Measurements from ENCODE around the gene MAP3K4. TPM values are rescaled to one million over a fixed set of nuclear protein-coding genes. Genes with fewer than 3 reads are reported as not detected.
A peak's percentile ranks its signal among the peaks of the same experiment; 100 is the strongest.

The MAP3K4 gene
- total RNA-seq, 1 donor from 2014 or later: 25.5 TPM

DNA sequence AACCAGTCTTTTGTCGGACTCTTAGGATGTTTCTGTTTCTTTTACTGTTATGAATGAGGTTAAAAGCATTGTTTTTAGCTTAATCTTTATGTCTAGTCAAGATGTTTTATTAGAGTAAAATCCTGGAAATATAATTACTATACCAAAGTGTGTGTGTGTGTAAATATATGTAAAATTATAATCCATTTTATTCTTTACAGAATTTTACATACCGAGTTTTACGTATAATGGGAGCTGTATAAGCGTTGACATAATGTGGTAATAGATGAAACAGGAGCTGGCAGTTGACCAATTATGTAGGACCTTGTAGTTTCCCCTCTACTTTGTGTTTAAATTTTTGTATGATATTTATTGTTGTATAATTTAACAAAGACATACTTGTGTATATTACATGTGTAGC is 16.7 kb downstream of the MAP3K4 start:
- TF ChIP-seq, protein P1, sequence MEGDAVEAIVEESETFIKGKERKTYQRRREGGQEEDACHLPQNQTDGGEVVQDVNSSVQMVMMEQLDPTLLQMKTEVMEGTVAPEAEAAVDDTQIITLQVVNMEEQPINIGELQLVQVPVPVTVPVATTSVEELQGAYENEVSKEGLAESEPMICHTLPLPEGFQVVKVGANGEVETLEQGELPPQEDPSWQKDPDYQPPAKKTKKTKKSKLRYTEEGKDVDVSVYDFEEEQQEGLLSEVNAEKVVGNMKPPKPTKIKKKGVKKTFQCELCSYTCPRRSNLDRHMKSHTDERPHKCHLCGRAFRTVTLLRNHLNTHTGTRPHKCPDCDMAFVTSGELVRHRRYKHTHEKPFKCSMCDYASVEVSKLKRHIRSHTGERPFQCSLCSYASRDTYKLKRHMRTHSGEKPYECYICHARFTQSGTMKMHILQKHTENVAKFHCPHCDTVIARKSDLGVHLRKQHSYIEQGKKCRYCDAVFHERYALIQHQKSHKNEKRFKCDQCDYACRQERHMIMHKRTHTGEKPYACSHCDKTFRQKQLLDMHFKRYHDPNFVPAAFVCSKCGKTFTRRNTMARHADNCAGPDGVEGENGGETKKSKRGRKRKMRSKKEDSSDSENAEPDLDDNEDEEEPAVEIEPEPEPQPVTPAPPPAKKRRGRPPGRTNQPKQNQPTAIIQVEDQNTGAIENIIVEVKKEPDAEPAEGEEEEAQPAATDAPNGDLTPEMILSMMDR (IDR thresholded peaks at IDR 0.05): no peak
- Mint-ChIP-seq H3K36me3 (ENCODE audit: low read depth) (no peaks in the 10 kb centered on the region), H3K27ac (ENCODE audit: unreplicated experiment) (no peak overlapping the region), H3K27me3 (ENCODE audit: low read depth) (no peaks in the 10 kb centered on the region), H3K4me3 (ENCODE audit: unreplicated experiment) (no peak overlapping the region), H3K9me3 (ENCODE audit: low read depth) (no peaks in the 10 kb centered on the region), H3K4me1 (ENCODE audit: low read depth) (peaks cover 49% of the 10 kb centered on the region)
- no peak for DNase-seq (ENCODE audit: low spot score)

DNA sequence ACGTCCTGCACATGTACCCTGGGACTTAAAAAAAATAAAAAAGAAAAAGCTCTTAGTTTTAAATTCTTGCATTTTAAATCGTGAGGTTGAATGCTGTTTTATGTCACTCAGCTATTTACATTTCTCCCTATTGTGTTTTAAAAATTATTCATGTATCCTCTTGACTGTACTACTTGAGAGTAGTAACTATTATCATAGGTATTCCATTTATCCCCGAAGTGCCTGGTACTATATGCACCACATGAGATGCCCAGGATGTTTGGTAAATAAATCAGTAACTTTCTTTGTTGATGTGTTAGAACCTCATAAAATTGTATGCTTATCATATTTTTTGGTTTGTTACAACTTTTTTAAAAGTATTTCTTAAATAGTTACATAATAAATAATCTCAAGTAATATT is 18.4 kb downstream of the MAP3K4 start:
- Mint-ChIP-seq H3K4me3 (ENCODE audit: unreplicated experiment) (no peak overlapping the region), H3K36me3 (ENCODE audit: low read depth) (no peaks in the 10 kb centered on the region), H3K27ac (ENCODE audit: unreplicated experiment) (no peak overlapping the region), H3K9me3 (ENCODE audit: low read depth) (no peaks in the 10 kb centered on the region), H3K27me3 (ENCODE audit: low read depth) (no peaks in the 10 kb centered on the region), H3K4me1 (ENCODE audit: low read depth) (peaks cover 42% of the 10 kb centered on the region)
- TF ChIP-seq, protein P1 (IDR thresholded peaks at IDR 0.05): no peak
- no peak for DNase-seq (ENCODE audit: low spot score)

DNA sequence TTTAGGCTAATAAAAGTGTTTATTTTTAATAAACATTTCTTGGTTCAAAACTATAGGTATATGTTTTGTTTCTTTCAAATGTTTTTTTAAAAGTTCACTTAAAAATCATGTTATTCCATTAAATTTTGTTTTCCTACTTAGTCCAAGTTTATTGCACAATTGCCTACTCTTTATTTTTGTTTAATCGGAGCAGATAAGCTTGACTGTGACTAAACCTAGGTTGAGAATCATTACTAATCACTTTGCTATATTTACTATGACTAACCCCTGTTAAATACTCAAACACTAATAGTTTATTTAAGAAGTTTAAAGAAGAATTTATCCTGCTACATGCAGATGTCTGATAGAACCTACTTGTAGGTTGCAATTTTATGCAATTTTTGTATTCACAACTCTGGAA is 18.8 kb downstream of the MAP3K4 start:
- TF ChIP-seq, protein P1 (IDR thresholded peaks at IDR 0.05): no peak
- no peak overlapping the region for H3K27ac Mint-ChIP-seq (ENCODE audit: unreplicated experiment)
- no peak for DNase-seq (ENCODE audit: low spot score)
- no peaks in the 10 kb centered on the region for H3K27me3 Mint-ChIP-seq (ENCODE audit: low read depth)
- H3K4me1 Mint-ChIP-seq (ENCODE audit: low read depth): peaks cover 39% of the 10 kb centered on the region
- H3K4me3 Mint-ChIP-seq (ENCODE audit: unreplicated experiment): no peak overlapping the region
- no peaks in the 10 kb centered on the region for H3K9me3 Mint-ChIP-seq (ENCODE audit: low read depth)
- H3K36me3 Mint-ChIP-seq (ENCODE audit: low read depth): no peaks in the 10 kb centered on the region

DNA sequence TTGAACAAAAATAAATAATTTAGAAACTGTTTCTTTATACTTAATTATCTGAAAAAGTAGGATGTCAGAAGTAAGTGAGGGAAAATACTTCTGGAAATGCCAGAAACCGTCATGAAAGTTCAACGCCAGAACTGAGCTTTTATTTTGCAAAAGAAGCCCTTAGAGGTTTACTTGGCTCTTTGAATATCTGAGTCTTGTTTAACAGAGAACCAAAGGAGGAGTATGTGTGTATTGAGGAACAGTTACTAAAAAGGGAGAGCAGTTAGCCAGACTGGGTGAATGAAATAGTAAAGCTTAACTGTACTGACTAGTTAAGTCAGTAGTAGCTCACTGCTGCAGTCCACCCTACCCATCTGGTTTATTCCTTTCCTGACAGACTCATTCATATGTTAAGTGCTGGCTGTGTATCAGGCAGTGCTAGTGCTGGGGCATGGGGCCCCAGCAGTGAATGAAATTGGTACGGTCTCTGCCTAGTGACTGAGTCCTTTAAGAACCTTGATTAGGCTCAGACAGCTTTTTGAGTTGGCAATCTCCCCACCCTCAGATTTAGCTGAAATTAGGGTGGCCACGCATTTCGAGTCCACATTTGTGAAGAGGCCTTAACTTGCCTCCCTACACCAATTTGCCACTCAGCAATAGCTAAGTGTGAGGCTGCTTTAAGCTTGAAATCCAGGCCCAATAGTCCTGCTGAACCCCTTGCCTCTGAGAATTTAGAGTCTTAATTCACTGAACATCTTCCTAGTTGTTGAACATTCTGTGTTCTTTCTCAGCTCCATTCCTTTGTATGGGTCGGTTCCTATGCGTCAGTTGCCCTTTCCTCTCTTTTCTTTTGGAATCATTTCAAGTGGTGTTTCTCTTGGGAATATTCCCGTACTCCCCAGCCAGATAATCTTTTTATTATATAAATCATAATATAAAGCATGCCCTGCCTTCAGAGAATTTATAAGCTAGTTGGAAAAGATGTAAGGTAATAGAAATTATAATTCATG is 20.2 kb downstream of the MAP3K4 start:
- H3K4me3 Mint-ChIP-seq (ENCODE audit: unreplicated experiment): no peak overlapping the region
- peak overlapping the region; percentile 47 for H3K27ac Mint-ChIP-seq (ENCODE audit: unreplicated experiment)

DNA sequence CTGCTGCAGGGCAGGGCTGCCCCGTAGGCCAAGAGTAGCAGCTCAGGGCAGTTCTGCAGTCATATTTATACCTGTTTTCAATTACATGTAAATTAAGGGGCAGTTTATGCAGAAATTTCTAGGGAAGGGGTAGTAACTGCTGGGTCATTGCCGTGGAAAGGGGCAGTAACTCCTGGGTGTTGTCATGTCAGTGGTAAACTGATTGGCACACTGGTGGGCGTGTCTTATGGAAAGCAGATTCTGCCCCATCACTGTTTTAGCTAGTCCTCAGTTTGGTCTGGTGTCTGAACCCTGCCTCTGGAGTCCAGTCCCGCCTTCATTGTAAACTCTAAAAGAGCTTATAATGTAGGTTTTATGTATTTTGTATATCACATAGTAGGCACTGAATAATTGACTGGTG is 22.1 kb downstream of the MAP3K4 start:
- no peaks in the 10 kb centered on the region for H3K27me3 Mint-ChIP-seq (ENCODE audit: low read depth)

More for the DNA sequence above, 20.2 kb downstream of the MAP3K4 start:
- no peaks in the 10 kb centered on the region for H3K9me3 Mint-ChIP-seq (ENCODE audit: low read depth)
- no peak for DNase-seq (ENCODE audit: low spot score)
- H3K27me3 Mint-ChIP-seq (ENCODE audit: low read depth): no peaks in the 10 kb centered on the region
- no peaks in the 10 kb centered on the region for H3K36me3 Mint-ChIP-seq (ENCODE audit: low read depth)
- TF ChIP-seq, protein P1 (IDR thresholded peaks at IDR 0.05): no peak
- H3K4me1 Mint-ChIP-seq (ENCODE audit: low read depth): peaks cover 38% of the 10 kb centered on the region

More for the DNA sequence above, 22.1 kb downstream of the MAP3K4 start:
- H3K9me3 Mint-ChIP-seq (ENCODE audit: low read depth): no peaks in the 10 kb centered on the region
- TF ChIP-seq, protein P1 (IDR thresholded peaks at IDR 0.05): no peak
- peak overlapping the region; percentile 64 for H3K27ac Mint-ChIP-seq (ENCODE audit: unreplicated experiment)
- no peaks in the 10 kb centered on the region for H3K36me3 Mint-ChIP-seq (ENCODE audit: low read depth)
- H3K4me3 Mint-ChIP-seq (ENCODE audit: unreplicated experiment): no peak overlapping the region
- no peak for DNase-seq (ENCODE audit: low spot score)
- H3K4me1 Mint-ChIP-seq (ENCODE audit: low read depth): peaks cover 34% of the 10 kb centered on the region

Measured in chondrocyte (in vitro differentiated cells).